ENCODE measurements around the gene GNB1L.

The GNB1L gene

DNA sequence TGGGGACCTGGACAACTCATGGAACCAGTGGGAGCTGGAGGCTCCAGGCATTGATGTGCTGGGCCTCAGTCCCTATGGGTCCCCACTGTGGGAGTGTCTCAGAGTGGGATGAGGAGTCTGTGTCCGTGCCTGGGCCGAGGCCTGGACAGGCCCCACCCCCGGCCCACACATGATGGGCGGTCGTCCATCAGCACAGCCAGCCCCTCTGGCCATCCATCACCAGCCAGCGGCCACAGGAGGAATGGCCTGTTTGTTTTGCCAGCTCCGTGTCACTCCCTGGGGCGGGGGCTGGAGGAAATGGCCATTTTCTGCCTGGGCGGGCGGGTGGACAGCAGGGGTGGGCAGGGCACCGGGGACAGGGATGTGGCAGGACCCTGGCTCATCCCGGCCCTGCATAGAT lies 107.1 kb downstream of the GNB1L start:
- Histone ChIP-seq H3K4me1 (ENCODE audit: insufficient read depth, insufficient read length) (peaks cover 17% of the 10 kb centered on the region), H3K9me3 (ENCODE audit: insufficient read depth, low read length) (no peaks in the 10 kb centered on the region), H3K9ac (ENCODE audit: insufficient read length, low read depth) (no peak overlapping the region), H3K4me3 (ENCODE audit: insufficient read length, low read depth) (no peak overlapping the region), H3K27me3 (ENCODE audit: insufficient read depth, insufficient read length) (no peaks in the 10 kb centered on the region), H3K36me3 (ENCODE audit: insufficient read depth, insufficient read length, low read length) (no peaks in the 10 kb centered on the region)
- DNase-seq (ENCODE audit: low read depth, low spot score), result no peak
- TF ChIP-seq SUZ12 (IDR thresholded peaks at IDR 0.05; ENCODE audit: extremely low read depth, insufficient read depth, insufficient read length) (no peak), YY1 (IDR thresholded peaks at IDR 0.05; ENCODE audit: insufficient read depth, insufficient read length) (no peak), ZNF274 (IDR thresholded peaks at IDR 0.05; ENCODE audit: low read depth, low read length) (no peak)

DNA sequence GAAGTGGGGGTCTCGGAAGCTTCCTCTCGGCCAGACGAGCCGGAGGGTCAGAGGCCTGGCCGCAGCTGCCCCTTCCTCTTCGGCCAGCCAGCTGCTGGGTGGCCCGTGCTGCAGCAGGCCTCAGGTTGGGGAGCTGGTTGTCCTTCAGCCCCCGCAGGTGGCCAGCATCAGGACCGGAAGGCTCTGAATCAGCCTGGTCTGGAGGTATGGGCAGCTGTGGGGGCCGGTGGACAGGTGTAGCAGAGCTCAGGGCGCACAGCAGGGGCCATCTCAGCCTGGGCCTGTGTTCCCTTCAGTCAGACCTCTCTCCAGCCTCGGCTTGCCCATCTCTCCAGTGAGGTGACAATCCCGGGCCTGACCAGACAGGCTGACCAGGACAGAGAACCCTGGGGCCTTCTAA lies 107.9 kb downstream of the GNB1L start:
- Histone ChIP-seq H3K4me3 (ENCODE audit: insufficient read length, low read depth) (no peak overlapping the region), H3K9ac (ENCODE audit: insufficient read length, low read depth) (no peak overlapping the region), H3K9me3 (ENCODE audit: insufficient read depth, low read length) (no peaks in the 10 kb centered on the region), H3K27me3 (ENCODE audit: insufficient read depth, insufficient read length) (no peaks in the 10 kb centered on the region), H3K4me1 (ENCODE audit: insufficient read depth, insufficient read length) (peaks cover 13% of the 10 kb centered on the region), H3K36me3 (ENCODE audit: insufficient read depth, insufficient read length, low read length) (no peaks in the 10 kb centered on the region)
- no peak for DNase-seq (ENCODE audit: low read depth, low spot score)
- TF ChIP-seq YY1 (IDR thresholded peaks at IDR 0.05; ENCODE audit: insufficient read depth, insufficient read length) (no peak), ZNF274 (IDR thresholded peaks at IDR 0.05; ENCODE audit: low read depth, low read length) (no peak), SUZ12 (IDR thresholded peaks at IDR 0.05; ENCODE audit: extremely low read depth, insufficient read depth, insufficient read length) (no peak)

DNA sequence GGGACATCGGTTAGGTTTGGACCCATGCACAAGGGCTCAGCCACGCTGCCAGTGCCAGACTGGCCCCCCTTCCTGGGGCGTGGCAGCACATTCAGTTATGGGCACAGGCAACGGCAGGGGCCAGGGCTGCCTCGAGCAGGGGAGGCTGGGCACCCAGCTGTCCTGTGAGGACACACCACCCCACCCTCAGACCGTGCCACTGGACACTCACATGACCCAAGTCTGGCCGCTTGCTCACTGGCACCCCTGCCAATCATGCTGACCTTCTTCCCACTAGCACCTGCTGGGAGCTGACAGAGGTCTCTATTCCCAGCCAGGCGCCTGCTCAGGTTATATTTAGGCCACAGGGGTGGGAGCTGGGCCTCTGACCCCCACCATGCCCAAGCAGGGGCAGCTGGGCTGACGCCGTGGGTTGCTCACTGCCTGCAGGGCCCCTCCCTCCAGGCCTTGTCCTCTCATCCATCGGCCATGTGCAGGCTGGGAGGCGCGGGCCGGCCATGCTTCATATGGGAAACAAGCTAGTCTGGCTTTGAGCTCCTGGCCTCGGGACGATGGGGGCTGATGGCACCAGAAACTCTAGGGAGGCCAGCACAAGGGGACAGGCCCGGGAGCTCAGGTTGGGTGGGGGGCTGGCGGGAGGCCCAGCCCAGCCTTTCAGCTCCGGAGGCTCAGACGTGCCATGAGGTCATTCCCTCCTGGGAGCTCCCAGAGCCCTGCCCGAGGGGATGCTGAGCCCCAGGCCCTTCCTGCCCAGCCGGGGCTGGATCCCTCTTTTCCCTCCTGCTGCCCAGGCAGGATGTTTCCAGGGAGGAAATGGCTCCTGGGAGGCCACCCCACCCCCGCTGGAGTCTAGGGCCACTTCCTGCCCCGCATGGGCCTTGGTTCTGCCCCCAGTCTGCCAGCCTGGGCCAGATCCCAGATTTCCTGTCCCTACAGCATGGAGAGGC lies 109.2 kb downstream of the GNB1L start:
- DNase-seq (ENCODE audit: low read depth, low spot score), result no peak
- Histone ChIP-seq H3K9me3 (ENCODE audit: insufficient read depth, low read length) (no peaks in the 10 kb centered on the region), H3K27me3 (ENCODE audit: insufficient read depth, insufficient read length) (no peaks in the 10 kb centered on the region), H3K9ac (ENCODE audit: insufficient read length, low read depth) (no peak overlapping the region), H3K4me1 (ENCODE audit: insufficient read depth, insufficient read length) (peaks cover 9% of the 10 kb centered on the region), H3K4me3 (ENCODE audit: insufficient read length, low read depth) (no peak overlapping the region), H3K36me3 (ENCODE audit: insufficient read depth, insufficient read length, low read length) (no peaks in the 10 kb centered on the region)
- TF ChIP-seq ZNF274 (IDR thresholded peaks at IDR 0.05; ENCODE audit: low read depth, low read length) (no peak), YY1 (IDR thresholded peaks at IDR 0.05; ENCODE audit: insufficient read depth, insufficient read length) (no peak)

DNA sequence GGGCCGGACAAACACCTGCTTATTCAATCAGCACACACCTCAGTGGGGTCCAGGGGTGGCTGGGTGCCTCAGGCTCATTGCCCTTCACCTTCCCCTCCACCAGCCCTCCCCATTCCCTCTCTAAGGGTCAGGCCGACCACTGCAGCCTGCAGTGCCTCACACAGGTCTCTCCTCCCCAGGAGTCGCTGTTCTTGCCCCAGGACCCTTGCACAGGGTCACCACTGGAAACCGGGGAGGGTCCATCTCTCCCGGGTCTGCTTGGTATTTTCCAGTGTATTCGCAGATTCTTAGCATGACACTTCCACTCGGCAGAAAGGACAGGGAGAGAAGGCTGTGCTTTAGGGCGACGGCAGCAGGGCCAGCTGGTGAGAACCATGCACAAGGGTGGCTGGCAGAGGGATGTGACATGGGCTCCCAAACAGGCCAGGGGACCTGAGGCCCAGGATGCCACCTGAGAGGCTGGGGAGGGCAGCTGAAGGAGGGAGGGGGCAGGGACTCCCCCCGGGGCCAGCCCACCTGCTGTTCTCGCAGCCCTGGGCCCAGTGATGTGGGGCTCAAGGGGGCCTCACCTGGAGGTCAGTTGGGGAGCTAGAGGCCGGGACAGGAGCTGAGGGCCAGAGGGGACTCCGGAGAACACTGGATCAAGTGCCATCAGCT lies 110.2 kb downstream of the GNB1L start:
- TF ChIP-seq ZNF274 (IDR thresholded peaks at IDR 0.05; ENCODE audit: low read depth, low read length) (no peak), SUZ12 (IDR thresholded peaks at IDR 0.05; ENCODE audit: extremely low read depth, insufficient read depth, insufficient read length) (no peak), YY1 (IDR thresholded peaks at IDR 0.05; ENCODE audit: insufficient read depth, insufficient read length) (no peak)
- no peaks in the 10 kb centered on the region for H3K36me3 ChIP-seq (ENCODE audit: insufficient read depth, insufficient read length, low read length)
- H3K4me3 ChIP-seq (ENCODE audit: insufficient read length, low read depth), result no peak overlapping the region
- peaks cover 6% of the 10 kb centered on the region for H3K4me1 ChIP-seq (ENCODE audit: insufficient read depth, insufficient read length)
- no peaks in the 10 kb centered on the region for H3K27me3 ChIP-seq (ENCODE audit: insufficient read depth, insufficient read length)
- H3K9me3 ChIP-seq (ENCODE audit: insufficient read depth, low read length), result no peaks in the 10 kb centered on the region
- no peak for DNase-seq (ENCODE audit: low read depth, low spot score)
- H3K9ac ChIP-seq (ENCODE audit: insufficient read length, low read depth), result no peak overlapping the region

DNA sequence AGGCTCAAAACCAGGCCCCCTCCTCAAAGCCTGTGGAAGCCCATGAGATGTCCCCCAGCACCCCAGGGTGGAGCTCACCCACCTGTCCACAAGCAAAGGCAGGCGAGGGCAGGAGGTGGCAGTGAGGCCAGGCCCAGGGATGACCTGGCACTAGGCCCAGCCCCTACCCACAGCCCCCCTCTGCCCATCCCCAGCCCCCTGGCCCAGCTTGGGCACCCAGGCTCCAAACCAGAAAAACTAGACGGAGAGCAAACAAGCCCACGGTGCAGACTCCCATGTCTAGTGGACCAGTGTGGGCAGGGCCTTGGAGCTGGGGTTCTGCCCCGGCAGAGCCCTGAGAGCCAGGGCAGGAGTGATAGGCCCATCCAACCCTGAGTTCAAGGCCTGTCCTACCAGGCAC lies 111.0 kb downstream of the GNB1L start:
- Histone ChIP-seq H3K27me3 (ENCODE audit: insufficient read depth, insufficient read length) (no peaks in the 10 kb centered on the region), H3K4me1 (ENCODE audit: insufficient read depth, insufficient read length) (peaks cover 11% of the 10 kb centered on the region), H3K9me3 (ENCODE audit: insufficient read depth, low read length) (no peaks in the 10 kb centered on the region), H3K36me3 (ENCODE audit: insufficient read depth, insufficient read length, low read length) (no peaks in the 10 kb centered on the region), H3K9ac (ENCODE audit: insufficient read length, low read depth) (no peak overlapping the region), H3K4me3 (ENCODE audit: insufficient read length, low read depth) (no peak overlapping the region)
- DNase-seq (ENCODE audit: low read depth, low spot score), result no peak
- no peak for TF ChIP-seq ZNF274 (IDR thresholded peaks at IDR 0.05; ENCODE audit: low read depth, low read length)
- no peak for TF ChIP-seq SUZ12 (IDR thresholded peaks at IDR 0.05; ENCODE audit: extremely low read depth, insufficient read depth, insufficient read length)
- no peak for TF ChIP-seq YY1 (IDR thresholded peaks at IDR 0.05; ENCODE audit: insufficient read depth, insufficient read length)

DNA sequence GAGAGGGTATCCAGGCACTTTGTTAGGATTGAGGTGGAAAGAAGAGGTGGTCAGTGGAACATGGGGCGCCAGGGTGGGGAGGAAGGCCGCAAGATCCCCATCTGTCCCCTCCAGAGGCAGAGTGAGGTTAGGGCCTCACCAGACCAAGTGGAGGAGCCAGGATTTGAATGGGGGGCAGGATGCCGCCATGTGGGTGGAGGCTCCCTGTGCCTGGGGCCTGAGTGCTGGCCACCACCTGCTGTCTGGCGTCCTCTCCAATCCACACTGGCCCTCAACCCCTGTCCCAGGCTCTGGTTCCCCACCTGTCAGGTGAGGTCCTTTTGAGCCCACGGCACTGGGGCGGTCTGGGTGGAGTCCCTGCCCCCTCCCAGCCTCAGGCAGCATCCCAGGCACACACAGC lies 111.6 kb downstream of the GNB1L start:
- Histone ChIP-seq H3K4me1 (ENCODE audit: insufficient read depth, insufficient read length) (peaks cover 13% of the 10 kb centered on the region), H3K36me3 (ENCODE audit: insufficient read depth, insufficient read length, low read length) (no peaks in the 10 kb centered on the region), H3K27me3 (ENCODE audit: insufficient read depth, insufficient read length) (no peaks in the 10 kb centered on the region), H3K9ac (ENCODE audit: insufficient read length, low read depth) (no peak overlapping the region), H3K4me3 (ENCODE audit: insufficient read length, low read depth) (no peak overlapping the region), H3K9me3 (ENCODE audit: insufficient read depth, low read length) (no peaks in the 10 kb centered on the region)
- no peak for TF ChIP-seq ZNF274 (IDR thresholded peaks at IDR 0.05; ENCODE audit: low read depth, low read length)
- no peak for TF ChIP-seq SUZ12 (IDR thresholded peaks at IDR 0.05; ENCODE audit: extremely low read depth, insufficient read depth, insufficient read length)
- no peak for TF ChIP-seq YY1 (IDR thresholded peaks at IDR 0.05; ENCODE audit: insufficient read depth, insufficient read length)
- DNase-seq (ENCODE audit: low read depth, low spot score), result no peak

All from NT2/D1 (cell line).